Measurements from ENCODE around the gene GALNT17.

Gene GALNT17

GRCh38 chr7:71132127-71132376 lies at the start of gene GALNT17:
GALNT17 (plus strand) TSS chr7:71132144.
- DNase-seq = no peak

- DNase-seq = no peak
Observed at GRCh38 chr7:71095266-71095860, 36.6 kb upstream of the GALNT17 start.

GRCh38 chr7:71096351-71096750 lies 35.6 kb upstream of the GALNT17 start:
- no peak for DNase-seq

GRCh38 chr7:71106226-71106625 lies 25.7 kb upstream of the GALNT17 start:
- DNase-seq = no peak

- DNase-seq = no peak
Observed at GRCh38 chr7:71112436-71112835, 19.5 kb upstream of the GALNT17 start.

- no peak for DNase-seq
Observed at GRCh38 chr7:71120096-71120495, 11.8 kb upstream of the GALNT17 start.

GRCh38 chr7:71129126-71129525 lies 2.8 kb upstream of the GALNT17 start:
- no peak for DNase-seq

- DNase-seq = no peak
Observed at GRCh38 chr7:71130031-71130679, 1.8 kb upstream of the GALNT17 start.

GRCh38 chr7:71131256-71132126 lies 453 bp upstream of the GALNT17 start:
- DNase-seq = no peak

GRCh38 chr7:71132377-71133231 lies 660 bp downstream of the GALNT17 start:
- no peak for DNase-seq

GRCh38 chr7:71133232-71133622 lies 1.3 kb downstream of the GALNT17 start:
- DNase-seq = no peak

GRCh38 chr7:71133856-71134255 lies 1.9 kb downstream of the GALNT17 start:
- no peak for DNase-seq

- DNase-seq = no peak
Observed at GRCh38 chr7:71135116-71135515, 3.2 kb downstream of the GALNT17 start.

GRCh38 chr7:71135663-71136062 lies 3.7 kb downstream of the GALNT17 start:
- no peak for DNase-seq

- DNase-seq = no peak
Observed at GRCh38 chr7:71137479-71137878, 5.5 kb downstream of the GALNT17 start.

GRCh38 chr7:71140264-71140663 lies 8.3 kb downstream of the GALNT17 start:
- no peak for DNase-seq

- DNase-seq = no peak
Observed at GRCh38 chr7:71144963-71145362, 13.0 kb downstream of the GALNT17 start.

- no peak for DNase-seq
Observed at GRCh38 chr7:71145906-71146901, 14.3 kb downstream of the GALNT17 start.

GRCh38 chr7:71148098-71148497 lies 16.2 kb downstream of the GALNT17 start:
- no peak for DNase-seq

- DNase-seq = no peak
Observed at GRCh38 chr7:71155236-71155635, 23.3 kb downstream of the GALNT17 start.

GRCh38 chr7:71157757-71158156 lies 25.8 kb downstream of the GALNT17 start:
- no peak for DNase-seq

- no peak for DNase-seq
Observed at GRCh38 chr7:71165708-71166107, 33.8 kb downstream of the GALNT17 start.

All from NCI-H524 treated with DMSO at 0.1 percent for 48 hours (cell line).